ENCODE measurements around the gene LRMDA. TPM values are rescaled to one million over a fixed set of nuclear protein-coding genes. Genes with fewer than 3 reads are reported as not detected.
A peak's percentile ranks its signal among the peaks of the same experiment; 100 is the strongest.

LRMDA gene
- total and polyA plus RNA-seq, 2 donors (not counting 3 experiments of a cell fraction or from before 2014, with no cell fraction given) = 9.7 to 18.0 TPM

- Histone ChIP-seq H2AFZ (ENCODE audit: low read depth, low read length) (peak overlapping the region; percentile 1), H4K20me1 (replicated peaks; ENCODE audit: control insufficient read depth, extremely low read depth, insufficient read depth, low read length) (no peaks in the 10 kb centered on the region), H3K4me1 (ENCODE audit: control insufficient read depth, extremely low read depth, insufficient read depth, low read length) (peaks cover 2% of the 10 kb centered on the region), H3K4me2 (ENCODE audit: insufficient read depth, low read length) (no peak overlapping the region), H3K4me3 (replicated peaks in 1 of 3; ENCODE audit: insufficient read depth in 1 of 3, low read depth in 1 of 3, low read length in 3 of 3) (no peak overlapping the region), H3K9ac (replicated peaks; ENCODE audit: extremely low read depth, insufficient read depth, low read length) (no peak overlapping the region), H3K79me2 (ENCODE audit: control insufficient read depth, insufficient read depth, low read length) (no peaks in the 10 kb centered on the region), H3K36me3 (ENCODE audit: control insufficient read depth in 2 of 2, extremely low read depth in 1 of 2, insufficient read depth in 2 of 2, low read length in 2 of 2) (no peaks in the 10 kb centered on the region), H3K9me3 (replicated peaks; ENCODE audit: control insufficient read depth, insufficient read depth, low read length) (no peaks in the 10 kb centered on the region), H3K9me1 (replicated peaks; ENCODE audit: control insufficient read depth, extremely low read depth, insufficient read depth, low read length) (no peaks in the 10 kb centered on the region), H3K27ac (ENCODE audit: insufficient read depth, low read depth, low read length) (no peak overlapping the region), H3K27me3 (ENCODE audit: control insufficient read depth in 2 of 2, insufficient read depth in 2 of 2, low read length in 2 of 2) (no peaks in the 10 kb centered on the region)
- CTCF ChIA-PET = interaction anchor here (0.8 to 1.1 kb wide), 3 partner anchors 10 to 42 kb away, joined by 3 to 4 read pairs (median 3); no protein-coding TSS in a partner anchor
- peak; percentile 50 for DNase-seq (ENCODE audit: low read depth, low spot score)
- POLR2A ChIA-PET = no interaction called here
- TF ChIP-seq POLR2A (IDR thresholded peaks at IDR 0.05; ENCODE audit: low read depth, low read length) (no peak), MAX (IDR thresholded peaks at IDR 0.05; ENCODE audit: insufficient read depth, insufficient read length) (peak; percentile 50)
- intact Hi-C loops (cut with micrococcal nuclease) (no loop called here), dilution Hi-C loops (cut with MboI; ENCODE audit: extremely low pct_ligation_motif_present, low sequenced_read_pairs) (no loop called here)
- no peak for FAIRE-seq
- BruUV-seq (replicated peaks) = no TSS peak
Measured at GRCh38 chr10:75788394-75789205, 357.2 kb downstream of the LRMDA start.

- no TSS peak for BruUV-seq (replicated peaks)
- intact Hi-C loops (cut with micrococcal nuclease) = no loop called here
- FAIRE-seq (no peak), DNase-seq (ENCODE audit: low read depth, low spot score) (no peak)
- Histone ChIP-seq H3K27me3 (ENCODE audit: control insufficient read depth in 2 of 2, insufficient read depth in 2 of 2, low read length in 2 of 2) (no peaks in the 10 kb centered on the region), H4K20me1 (replicated peaks; ENCODE audit: control insufficient read depth, extremely low read depth, insufficient read depth, low read length) (no peaks in the 10 kb centered on the region), H2AFZ (ENCODE audit: low read depth, low read length) (no peak overlapping the region), H3K4me2 (ENCODE audit: insufficient read depth, low read length) (no peak overlapping the region), H3K9ac (replicated peaks; ENCODE audit: extremely low read depth, insufficient read depth, low read length) (no peak overlapping the region), H3K79me2 (ENCODE audit: control insufficient read depth, insufficient read depth, low read length) (no peaks in the 10 kb centered on the region), H3K4me3 (replicated peaks in 1 of 3; ENCODE audit: insufficient read depth in 1 of 3, low read depth in 1 of 3, low read length in 3 of 3) (no peak overlapping the region), H3K27ac (ENCODE audit: insufficient read depth, low read depth, low read length) (no peak overlapping the region), H3K4me1 (ENCODE audit: control insufficient read depth, extremely low read depth, insufficient read depth, low read length) (no peaks in the 10 kb centered on the region), H3K9me1 (replicated peaks; ENCODE audit: control insufficient read depth, extremely low read depth, insufficient read depth, low read length) (no peaks in the 10 kb centered on the region), H3K36me3 (ENCODE audit: control insufficient read depth in 2 of 2, extremely low read depth in 1 of 2, insufficient read depth in 2 of 2, low read length in 2 of 2) (no peaks in the 10 kb centered on the region), H3K9me3 (replicated peaks; ENCODE audit: control insufficient read depth, insufficient read depth, low read length) (no peaks in the 10 kb centered on the region)
- POLR2A ChIA-PET = no interaction called here
- TF ChIP-seq POLR2AphosphoS5 (IDR thresholded peaks at IDR 0.05; ENCODE audit: insufficient read depth, low read depth, low read length) = no peak
- TF ChIP-seq MAX (IDR thresholded peaks at IDR 0.05; ENCODE audit: insufficient read depth, insufficient read length) = no peak
- no peak for TF ChIP-seq CTCF (IDR thresholded peaks at IDR 0.05; ENCODE audit: extremely low read depth in 1 of 2, insufficient read depth in 1 of 2, low read depth in 1 of 2, low read length in 2 of 2)
- no peak for TF ChIP-seq FOS (IDR thresholded peaks at IDR 0.05; ENCODE audit: borderline replicate concordance, insufficient read depth, low read length)
- TF ChIP-seq MYC (IDR thresholded peaks at IDR 0.05; ENCODE audit: low read depth, low read length) = no peak
- TF ChIP-seq GATA2 (IDR thresholded peaks at IDR 0.05; ENCODE audit: insufficient read depth, insufficient read length, low read depth, low read length) = no peak
- TF ChIP-seq JUN (IDR thresholded peaks at IDR 0.05; ENCODE audit: borderline replicate concordance, insufficient read depth, insufficient read length, low read depth) = no peak
- no peak for TF ChIP-seq EZH2 (IDR thresholded peaks at IDR 0.05; ENCODE audit: borderline replicate concordance, low read depth, low read length, severe bottlenecking)
- TF ChIP-seq POLR2A (IDR thresholded peaks at IDR 0.05; ENCODE audit: low read depth, low read length) = no peak
- CTCF ChIA-PET = interaction anchor here (1.2 kb wide), 1 partner anchor 19 kb away, joined by 3 read pairs; no protein-coding TSS in a partner anchor
- dilution Hi-C loops (cut with MboI; ENCODE audit: extremely low pct_ligation_motif_present, low sequenced_read_pairs) = no loop called here
Measured at GRCh38 chr10:75793848-75794247, 362.4 kb downstream of the LRMDA start.
